NCI-H226 (cell line): ENCODE data around the gene GRB10.

Experiments used
- DNase-seq: peaks from one replicate; pipeline ENCODE4 v3.0.0-alpha.2; 2015

The GRB10 gene

DNA sequence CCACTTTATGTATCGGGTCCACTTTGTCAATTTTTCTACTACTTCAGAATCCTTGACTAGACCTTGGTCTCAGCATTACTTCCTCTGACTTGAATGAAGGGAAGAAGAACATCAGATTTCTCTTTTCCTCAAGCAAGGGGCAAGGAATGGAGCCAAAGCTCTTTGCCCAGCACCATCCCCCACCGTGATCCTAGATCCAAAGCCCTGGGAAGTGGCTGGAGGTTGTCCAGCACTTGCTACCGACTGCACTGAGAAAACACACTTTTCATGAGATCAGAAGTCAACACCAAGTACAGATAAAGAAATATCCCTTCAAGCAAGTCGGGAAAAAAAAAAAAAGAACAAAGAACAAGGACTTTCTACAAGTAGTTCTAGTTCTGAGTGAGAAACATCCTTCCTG, 115.4 kb downstream of the GRB10 start:
- no peak for DNase-seq

DNA sequence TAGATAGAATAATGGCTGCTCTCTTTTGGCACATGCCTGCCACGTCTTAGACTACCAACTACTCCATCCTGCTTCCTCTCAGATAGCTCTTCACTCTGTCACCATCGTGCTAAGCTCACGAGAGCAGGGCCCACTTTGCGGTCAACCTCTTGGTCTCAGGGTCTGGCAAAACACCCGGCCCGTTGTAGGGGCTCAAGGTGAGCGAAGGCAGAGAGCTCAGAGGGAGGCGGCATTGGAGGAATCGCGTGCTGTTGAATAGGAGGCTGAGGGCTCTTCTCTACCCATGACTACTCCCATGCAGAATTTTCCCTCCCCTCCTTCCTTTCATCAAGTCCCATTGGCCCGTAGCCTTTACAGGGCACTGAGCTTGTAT, 116.6 kb downstream of the GRB10 start:
- DNase-seq: no peak

DNA sequence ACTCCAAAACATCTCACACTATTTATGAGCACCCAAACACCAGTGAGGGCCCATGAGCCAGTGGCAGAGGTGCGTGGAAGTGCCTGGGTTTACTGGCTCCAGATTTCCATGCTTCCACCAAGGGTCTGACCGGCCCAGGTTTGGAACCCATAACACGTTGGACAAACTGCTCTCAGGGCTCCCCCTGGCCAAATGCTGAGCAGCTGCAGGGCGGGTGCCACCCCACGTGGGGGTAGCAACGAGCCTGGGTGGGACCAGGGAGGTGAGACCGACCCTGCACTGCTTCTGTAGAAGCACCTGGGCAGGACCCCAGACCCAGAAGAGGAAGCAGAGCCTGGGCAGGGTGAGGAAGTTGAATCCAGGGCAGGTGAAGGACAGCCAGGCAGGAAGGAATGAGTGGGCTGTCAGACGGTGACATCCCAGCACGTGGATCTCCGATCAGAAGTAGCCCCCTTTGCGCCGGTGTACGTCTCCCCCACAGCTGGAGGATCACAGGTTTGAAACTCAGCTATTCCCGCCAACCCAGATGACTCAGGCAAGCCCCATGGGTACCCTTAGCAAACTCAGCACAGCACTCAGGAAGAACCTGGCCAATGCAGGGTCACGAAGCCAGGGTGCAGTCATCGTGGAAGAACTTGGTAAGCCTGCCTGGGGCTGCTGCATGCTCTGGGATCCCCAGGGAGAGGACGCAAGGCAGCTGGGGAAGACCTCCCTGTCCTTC, 117.1 kb downstream of the GRB10 start:
- no peak for DNase-seq

DNA sequence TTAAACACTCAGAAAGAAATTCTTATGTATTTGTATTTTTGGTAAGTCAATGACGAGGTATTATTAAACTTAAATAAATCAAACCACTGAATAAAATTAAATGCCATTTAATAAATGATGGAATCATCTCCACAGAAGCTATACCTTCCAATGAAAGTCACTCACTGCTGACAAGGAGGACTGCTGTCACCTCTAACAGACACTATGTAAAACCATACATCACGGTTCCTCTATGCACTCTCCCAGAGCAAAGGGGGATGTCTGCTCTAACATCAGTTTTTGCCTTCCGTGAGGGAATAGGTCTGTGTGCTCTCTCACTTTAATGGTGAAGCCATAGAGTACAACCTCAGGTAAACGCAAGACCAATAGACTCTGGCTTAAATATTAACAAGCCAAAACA, 117.8 kb downstream of the GRB10 start:
- no peak for DNase-seq

DNA sequence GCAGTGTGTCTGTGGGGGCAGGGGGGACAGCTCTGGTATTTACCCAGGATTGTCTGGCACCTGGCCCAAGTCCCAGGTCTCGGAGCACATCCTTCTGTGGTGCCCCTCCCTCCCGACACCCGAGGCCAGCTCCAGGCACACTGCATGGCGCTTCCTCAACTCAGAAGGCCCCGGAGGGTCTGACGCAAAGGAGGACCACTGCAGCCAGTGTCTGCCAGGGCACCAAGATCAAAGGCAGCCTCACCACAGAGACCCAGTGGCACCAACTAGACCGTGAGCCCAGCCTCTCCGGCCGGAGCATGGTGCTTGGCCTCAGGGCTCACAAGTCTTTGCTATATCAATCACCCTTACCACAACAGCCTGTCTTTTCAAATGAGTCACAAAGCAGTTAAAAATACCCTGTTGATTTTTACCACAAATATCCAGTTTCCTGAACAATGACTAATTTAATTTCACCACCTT, 118.2 kb downstream of the GRB10 start:
- peak; percentile 67 for DNase-seq

DNA sequence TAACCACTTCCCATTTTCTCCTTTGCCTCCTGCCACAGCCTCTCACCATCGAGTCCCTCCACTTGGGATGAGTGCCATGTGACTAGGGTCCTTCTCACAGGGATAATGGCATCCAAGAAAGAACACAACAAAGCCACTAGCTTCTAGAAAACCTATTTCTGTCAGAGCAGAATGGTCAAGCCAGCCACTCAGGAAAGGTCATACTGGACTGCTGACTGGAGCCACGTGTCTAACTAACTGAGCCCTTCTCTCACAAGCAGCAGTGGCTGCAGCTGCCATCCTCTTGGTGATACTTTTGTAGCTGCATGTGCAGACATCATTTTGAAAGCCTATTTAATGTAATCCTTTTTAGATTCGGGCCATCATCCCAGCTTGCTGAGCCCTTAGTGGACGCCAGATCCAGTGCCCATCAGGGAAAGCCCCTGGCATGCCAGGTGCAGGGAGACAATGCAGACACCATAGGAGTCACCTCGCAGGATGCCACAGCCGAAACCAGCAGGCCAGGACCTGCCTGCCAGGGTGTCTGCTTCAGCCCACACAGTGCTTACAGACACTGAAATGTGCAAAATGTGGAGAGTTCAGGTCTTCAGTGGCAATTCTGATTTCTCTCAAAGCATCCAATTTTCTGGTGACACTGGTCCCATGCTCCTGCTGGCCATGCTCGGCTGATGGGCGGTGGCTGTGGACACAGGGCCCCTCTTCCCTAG, 119.1 kb downstream of the GRB10 start:
- no peak for DNase-seq

DNA sequence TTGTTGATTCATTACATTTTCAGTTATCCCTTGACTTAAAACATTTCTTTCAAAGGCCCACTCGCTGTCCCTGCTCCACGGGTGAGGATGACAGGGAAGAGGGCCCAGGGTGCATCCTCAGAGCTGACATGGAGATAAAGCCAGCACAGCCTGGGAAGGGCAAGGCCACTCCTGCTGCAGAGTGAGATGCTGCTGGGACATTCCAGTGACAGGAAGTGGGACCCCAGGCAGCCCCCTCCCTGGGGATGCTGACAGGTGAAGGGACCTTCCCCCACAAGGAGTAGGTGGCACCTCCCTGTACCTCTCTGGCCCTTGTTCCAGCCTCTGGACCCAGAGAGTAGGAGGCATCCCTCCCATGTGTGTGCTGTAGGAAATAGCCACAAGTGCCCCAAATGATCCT, 119.7 kb downstream of the GRB10 start:
- DNase-seq: no peak

DNA sequence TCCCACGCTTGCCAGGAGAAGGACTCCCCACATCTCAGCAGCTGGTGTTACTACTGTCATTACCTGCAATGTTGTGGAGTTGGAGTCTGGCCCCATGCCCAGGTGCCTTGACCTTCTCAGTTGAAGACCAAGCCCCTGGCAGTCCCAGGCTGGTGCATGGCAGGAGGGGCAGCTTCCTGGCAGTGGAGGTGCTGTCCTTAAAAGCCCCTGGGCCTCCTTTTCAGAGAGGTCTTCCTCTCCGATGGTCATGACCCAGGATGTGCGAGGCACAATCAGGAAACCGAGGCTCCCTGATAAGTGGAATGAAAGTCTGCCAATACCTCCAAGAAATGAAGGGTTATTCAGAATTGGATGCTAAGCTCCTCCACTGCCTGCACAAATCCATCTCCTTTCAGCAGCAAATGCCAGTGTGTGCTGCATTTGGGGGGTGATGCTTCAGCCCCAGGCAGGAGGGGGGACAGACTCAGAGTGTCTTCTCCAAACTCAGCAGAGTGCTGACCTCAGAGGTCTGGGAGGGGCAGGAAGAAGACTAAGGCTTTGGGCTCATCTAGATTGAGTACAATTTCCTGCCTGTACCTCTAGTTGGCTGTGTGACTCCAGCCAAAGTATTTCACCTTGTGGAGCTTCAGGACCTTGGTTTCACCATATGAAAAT, 120.5 kb downstream of the GRB10 start:
- DNase-seq: no peak

DNA sequence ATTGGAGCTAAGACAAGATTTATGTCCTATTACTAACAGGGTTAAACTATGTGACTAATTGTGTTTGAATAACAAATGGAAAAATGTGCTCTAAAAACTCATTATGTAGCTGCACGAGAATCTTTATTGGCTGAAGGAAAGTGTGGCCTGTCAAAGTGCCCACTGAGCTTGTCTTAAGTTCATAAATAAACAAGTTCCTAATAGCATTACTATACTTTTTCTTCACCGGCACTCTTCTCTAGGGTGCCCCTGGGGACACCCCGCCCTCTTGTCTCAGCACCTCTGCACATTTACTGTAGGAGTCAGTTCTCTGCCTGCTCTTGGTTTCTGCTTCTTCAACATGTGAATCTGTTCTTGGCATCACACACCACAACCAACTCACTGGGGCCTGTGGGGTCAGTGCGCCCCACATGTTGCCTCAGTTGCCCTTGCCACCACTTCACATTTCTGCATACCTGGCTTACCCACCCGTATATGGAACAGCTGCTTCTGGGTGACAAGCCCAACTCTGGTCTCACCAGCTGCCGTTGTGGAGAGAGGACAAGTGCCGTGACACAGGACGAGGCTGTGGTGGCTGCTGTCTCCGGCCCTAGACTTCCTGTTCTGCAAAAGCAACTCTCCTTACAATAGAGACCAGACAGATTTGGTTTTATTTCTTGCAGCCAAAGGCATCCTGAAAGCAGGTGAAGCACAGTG, 121.2 kb downstream of the GRB10 start:
- DNase-seq: no peak

DNA sequence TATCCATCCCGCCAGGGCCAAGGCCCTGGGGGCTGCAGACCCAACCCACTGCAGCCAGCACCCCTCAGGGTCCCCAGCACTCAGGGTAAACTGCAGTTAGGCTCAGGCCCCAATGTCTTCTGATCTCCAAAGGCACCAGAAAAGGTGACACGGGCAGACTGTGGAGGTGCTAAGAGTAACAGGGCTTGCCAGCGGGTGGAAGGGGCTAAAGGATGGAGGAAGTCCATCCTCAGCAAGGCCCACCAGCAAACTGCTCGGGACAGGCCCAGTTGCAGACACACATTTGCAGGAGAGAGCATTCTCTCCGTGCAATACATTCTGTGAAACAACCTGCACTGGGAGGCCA, 121.9 kb downstream of the GRB10 start:
- DNase-seq: no peak

DNA sequence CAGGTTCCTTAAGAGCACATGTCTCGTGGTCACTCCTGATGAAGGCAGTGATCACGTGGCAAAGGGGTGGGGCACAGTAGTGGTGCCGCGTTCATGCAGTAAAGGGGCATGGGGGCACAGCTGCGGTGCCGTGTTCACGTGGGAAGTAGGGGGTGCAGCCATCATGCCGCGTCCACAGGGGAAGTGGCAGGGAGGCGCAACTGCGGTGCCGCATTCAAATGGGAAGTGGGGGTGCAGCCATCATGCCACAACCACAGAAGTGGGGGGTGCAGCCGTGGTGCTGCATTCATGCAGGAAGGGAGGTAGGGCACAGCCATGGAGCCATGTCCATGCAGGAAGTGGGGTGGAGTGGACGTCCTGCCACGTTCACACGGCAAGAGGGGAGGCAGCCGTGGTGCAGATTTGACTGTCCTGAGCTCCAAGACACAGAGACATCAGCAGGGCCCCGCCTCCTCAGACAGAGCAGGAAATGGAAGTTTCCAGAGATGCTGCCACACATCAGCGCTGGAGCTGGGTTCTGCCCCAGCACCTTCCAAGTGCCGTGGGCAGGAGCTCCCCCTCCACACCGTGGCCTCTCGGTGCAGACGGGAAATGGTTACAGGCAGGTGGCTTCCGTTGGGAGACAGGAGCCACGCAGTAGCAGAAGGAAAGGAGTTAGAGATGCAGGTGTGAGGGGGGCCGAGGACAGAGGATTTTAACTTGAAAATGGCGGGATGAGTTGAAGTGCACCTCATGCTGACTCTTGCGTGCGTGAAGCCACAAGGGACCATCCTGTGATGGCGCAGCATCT, 122.5 kb downstream of the GRB10 start:
- DNase-seq: no peak

DNA sequence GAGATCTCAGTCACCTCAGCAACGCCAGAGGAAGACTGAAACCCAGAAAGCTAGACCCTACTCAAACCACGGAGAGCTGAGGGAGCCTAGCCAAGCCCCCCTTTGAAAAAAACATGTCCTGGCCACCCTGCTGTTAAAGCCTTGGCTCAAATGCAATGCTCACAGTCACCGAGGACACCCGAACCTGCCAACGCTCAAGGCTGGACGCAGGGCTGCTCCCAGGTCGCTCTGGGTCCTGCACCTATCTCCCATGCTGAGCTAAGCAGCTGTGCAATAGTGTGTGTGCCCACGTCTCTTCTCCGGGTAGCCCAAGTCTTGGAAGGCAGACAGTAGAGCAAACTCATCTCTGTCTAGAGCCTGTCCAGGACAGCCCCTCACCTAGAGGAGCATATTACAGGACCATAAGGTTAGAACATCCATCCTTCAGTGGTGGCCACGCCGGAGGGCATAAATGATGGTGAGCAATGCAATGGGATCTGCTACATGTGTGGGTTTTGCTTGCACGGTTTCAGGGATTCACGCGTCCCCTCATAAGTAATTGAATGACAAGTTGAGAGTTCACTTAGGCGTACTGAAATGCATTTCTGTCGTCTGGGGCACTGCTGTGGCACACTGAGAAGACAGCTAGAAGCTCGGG, 123.2 kb downstream of the GRB10 start:
- no peak for DNase-seq

DNA sequence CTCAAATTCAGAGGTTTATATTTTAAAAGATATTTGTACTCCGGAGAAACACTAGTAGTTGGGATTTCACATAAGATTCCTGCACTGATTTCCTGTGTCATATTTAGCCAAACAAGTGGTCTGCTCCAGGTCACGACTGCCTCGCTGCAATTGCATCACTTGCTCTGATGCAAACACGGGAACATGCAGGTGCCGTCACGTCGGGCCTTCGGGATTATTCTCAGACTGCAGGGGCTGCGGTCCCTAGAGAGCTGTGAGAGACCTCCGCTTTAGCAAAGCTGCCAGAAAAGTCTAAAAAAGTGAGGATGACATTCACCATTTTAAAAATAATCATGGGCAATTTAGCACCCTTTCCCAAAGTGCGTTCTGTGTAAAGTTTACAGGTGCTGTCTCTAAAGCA, 124.0 kb downstream of the GRB10 start:
- DNase-seq: no peak

DNA sequence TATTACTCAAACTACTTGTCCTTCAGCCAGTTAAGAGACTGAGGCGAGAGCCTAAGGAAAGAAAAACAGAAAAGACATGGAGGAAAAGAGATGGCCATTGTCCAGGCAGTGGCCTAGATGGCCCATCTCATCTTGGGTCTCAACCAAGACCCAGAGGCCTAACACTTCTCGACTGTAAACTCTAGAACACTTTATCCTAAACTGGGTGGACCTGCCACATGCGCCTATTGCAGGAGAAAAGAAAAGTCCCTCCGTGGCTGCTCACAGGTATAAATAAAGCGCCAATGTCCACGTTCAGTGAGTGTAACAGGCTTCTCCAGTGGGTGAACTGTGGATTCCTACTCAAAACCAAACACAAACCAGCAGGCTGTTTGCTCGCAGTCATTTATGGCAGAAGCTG, 124.8 kb downstream of the GRB10 start:
- no peak for DNase-seq

DNA sequence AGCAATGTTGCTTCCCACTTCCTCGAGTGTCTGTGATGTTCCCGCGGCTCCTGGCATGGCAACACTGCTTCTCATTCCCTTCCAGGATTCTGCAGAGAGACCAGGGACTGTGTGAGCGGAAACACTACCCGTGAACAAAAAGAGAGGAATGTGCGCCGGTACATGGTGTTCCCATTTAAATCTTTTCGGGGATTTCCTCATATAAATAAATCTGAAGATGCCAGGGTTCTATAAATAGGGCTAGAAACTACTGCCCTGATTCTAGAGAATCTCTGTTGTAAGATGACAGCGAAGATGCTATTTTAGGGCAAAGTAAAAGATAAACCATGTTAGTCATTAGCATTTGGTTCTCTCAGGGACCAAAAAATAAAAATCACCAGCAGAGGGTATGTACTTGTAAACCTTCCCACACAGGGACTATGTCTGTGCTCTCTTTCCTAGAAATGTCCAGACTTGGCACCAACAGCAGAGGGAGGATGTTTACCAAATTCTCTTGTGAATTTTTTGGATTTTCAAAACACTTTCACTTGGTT, 125.3 kb downstream of the GRB10 start:
- no peak for DNase-seq

DNA sequence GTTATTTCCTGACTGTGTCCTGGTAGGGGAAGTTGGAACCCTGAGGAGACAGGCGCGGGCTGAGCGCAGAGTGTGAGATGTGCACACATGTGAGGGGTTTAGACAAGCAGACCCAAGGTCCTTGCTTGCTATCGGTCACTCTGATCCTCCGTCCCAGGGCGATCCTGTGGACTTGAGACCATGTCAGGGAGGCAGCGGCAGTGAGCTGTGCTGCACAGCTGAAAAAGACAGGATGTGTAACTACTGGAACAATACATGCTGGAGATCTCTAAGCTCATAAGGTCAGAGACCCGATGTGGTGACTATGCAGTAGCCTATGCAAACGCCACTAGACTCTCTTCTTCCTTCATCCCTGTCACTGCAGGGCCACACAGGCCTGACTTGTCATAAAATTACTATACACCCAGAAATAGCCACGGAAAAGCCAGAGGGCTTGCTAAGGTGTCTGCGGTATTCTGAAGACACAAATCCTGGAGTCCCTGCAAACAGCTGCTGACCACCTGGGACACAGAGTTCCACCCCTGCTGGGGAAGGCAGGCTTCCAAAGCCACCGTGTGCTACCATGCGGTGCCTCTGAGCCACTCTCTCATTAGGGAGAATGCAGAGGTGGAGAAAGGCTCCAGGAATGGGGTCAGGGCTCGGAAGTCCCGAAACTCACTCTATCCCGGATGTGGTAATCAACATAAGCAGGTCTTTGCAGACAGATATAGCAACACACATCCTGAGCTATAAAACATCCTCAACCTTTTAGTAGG, 126.4 kb downstream of the GRB10 start:
- DNase-seq: no peak

DNA sequence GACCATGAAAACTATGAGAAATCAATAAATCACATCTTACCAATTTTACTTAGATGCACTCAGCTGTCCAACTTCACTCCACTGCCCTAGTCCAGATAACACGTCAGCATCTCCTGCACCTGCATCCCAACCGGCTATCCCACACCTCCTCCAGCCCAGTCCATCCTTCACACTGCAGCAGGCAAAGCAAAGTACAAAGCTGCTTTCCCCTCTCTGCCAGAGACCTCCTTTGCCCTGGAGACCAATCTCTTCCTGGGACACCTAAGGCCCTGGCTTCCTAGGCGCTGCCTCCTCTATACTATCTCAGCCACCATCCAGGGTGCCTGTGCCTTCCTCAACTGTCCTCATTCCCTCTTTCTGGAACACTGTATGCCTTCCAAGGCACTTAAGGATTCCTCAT, 127.2 kb downstream of the GRB10 start:
- DNase-seq: no peak

DNA sequence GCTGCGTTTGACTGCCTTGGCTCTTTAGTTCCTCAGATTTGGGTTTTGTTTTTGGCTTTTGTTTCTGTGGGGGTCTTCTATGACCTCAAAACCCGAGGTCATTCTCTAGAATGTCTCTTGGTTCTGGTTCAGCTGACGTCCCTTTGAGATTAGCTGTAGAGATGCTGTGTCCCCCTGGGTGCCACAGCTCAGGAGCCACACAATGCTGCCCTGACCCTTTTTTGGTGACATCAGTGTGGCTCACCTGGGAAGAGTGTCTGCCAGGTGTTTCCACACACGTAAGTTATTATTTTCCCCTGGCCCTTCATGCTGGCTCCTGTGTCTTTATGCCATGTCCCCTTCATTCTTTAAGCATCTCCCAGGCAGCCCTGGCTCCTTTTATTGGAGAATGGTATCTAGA, 127.7 kb downstream of the GRB10 start:
- no peak for DNase-seq

DNA sequence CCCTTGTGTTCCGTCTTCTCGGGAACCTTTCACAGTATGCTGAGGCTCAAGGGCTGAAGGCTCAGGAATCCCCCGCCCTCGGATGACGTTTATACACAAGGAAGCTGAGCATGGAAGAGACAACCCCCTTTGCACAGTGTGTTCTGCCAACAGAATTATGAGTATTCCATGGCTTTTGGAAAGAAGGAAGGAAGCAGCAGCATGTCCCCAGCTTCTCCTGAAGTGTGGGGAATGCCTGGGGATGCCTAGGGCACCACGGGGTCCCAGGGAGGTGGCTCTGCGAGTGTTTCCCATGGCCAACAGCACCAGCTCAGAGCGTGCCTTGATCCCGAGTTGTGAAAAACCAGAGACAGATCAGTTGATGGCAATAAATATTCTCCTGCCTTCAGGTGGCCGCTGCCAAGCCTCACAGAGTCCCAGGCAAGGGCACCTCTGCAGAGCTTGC, 128.7 kb downstream of the GRB10 start:
- no peak for DNase-seq

DNA sequence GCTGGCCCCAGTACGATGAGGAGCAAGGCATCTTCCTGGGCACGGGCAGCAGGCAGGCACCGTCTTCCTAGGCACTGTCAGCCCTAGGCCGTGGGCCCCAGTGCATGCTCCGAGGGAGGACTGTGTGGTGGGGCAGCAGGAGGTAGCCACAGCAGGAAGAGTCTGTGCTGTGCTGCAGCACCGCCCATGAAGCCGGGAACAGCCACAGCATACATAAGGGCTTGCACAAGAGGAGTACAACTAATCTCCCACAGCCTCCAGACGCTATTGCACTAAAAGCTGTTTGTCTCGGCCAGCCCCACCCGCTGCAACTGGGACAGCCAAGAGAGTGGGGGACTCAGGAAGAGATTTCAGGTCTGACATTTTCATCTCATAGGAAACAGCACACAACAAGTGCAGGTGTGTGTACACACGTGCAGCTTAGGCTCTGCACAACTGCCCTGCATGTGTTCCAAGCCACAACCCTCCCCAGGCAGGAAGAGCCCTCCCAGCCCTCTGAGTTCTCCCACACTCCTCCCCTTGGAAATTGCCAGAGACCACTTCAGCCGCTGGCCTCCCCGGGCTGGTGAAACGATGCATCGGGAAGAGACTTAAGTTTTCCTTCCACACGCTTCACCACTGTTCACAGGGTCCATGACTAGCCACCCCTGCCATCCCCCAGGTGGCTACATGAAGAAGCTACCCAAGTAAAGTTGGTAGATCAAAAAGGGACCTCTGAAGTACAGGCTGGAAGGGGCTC, 129.4 kb downstream of the GRB10 start:
- no peak for DNase-seq
